Measurements from ENCODE around the gene ZNF511.
"Not testable (repeated sequence)": the region's sequence is repeated elsewhere in the genome, so short reads cannot be mapped to it uniquely, and the experiment has no call there.

- TF ChIP-seq CTCF (IDR thresholded peaks at IDR 0.05; ENCODE audit: poor library complexity, severe bottlenecking); REST (IDR thresholded peaks at IDR 0.05; ENCODE audit: borderline replicate concordance): not testable (repeated sequence)
These were observed 43.7 kb upstream of the ZNF511 start for GRCh38 chr10:133265052-133265451.

Data from neural cell (in vitro differentiated cells).